GM12801 (cell line): ENCODE data around the gene LTF.

ENCODE experiments used
- TF ChIP-seq, protein P1 (sequence below): IDR thresholded peaks from one replicate; pipeline ENCODE4 v1.5.1; 2011; ENCODE audit warnings: control low read depth; ENCODE audit not compliant: insufficient read length; ENCODE audit errors: extremely low read depth

Gene LTF

GRCh38 chr3:46389306-46389705 lies 75.4 kb downstream of the LTF start:
- TF ChIP-seq, protein P1, sequence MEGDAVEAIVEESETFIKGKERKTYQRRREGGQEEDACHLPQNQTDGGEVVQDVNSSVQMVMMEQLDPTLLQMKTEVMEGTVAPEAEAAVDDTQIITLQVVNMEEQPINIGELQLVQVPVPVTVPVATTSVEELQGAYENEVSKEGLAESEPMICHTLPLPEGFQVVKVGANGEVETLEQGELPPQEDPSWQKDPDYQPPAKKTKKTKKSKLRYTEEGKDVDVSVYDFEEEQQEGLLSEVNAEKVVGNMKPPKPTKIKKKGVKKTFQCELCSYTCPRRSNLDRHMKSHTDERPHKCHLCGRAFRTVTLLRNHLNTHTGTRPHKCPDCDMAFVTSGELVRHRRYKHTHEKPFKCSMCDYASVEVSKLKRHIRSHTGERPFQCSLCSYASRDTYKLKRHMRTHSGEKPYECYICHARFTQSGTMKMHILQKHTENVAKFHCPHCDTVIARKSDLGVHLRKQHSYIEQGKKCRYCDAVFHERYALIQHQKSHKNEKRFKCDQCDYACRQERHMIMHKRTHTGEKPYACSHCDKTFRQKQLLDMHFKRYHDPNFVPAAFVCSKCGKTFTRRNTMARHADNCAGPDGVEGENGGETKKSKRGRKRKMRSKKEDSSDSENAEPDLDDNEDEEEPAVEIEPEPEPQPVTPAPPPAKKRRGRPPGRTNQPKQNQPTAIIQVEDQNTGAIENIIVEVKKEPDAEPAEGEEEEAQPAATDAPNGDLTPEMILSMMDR, result no peak

GRCh38 chr3:46386205-46386604 lies 78.5 kb downstream of the LTF start:
- TF ChIP-seq, protein P1, result no peak
